HepG2 (cell line): ENCODE results near the gene PRDX2. TPM values are rescaled to one million over a fixed set of nuclear protein-coding genes. Genes with fewer than 3 reads are reported as not detected.

Experiments used
- CAMTA2 ChIP-seq: sonication (generic); formaldehyde crosslinking; IDR thresholded peaks from 2 replicates; pipeline ENCODE4 v1.4.0; 2020; ENCODE audit warnings: mild to moderate bottlenecking, missing genetic modification reagents, borderline replicate concordance
- CENPT ChIP-seq: sonication (generic); formaldehyde crosslinking; IDR thresholded peaks from 2 replicates; pipeline ENCODE4 v1.8.0; 2022; ENCODE audit warnings: low read depth, mild to moderate bottlenecking, moderate library complexity, missing genetic modification reagents
- DR1 ChIP-seq: sonication (generic); formaldehyde crosslinking; IDR thresholded peaks from 2 replicates; pipeline ENCODE4 v1.8.0; 2021; ENCODE audit warnings: mild to moderate bottlenecking, missing genetic modification reagents, inconsistent platforms
- ELK4 ChIP-seq: sonication (generic); formaldehyde crosslinking; IDR thresholded peaks from 2 replicates; pipeline ENCODE4 v1.9.0; 2021; ENCODE audit warnings: missing genetic modification reagents, borderline replicate concordance
- HNRNPK ChIP-seq: fragments of 200-400 bp; formaldehyde crosslinking; IDR thresholded peaks from 2 replicates; pipeline ENCODE4 v1.6.1; 2018; ENCODE audit warnings: low read length, low read depth, moderate library complexity, mild to moderate bottlenecking; ENCODE audit not compliant: poor library complexity, severe bottlenecking
- MTA1 ChIP-seq: sonication (generic); formaldehyde crosslinking; IDR thresholded peaks from 2 replicates; pipeline ENCODE4 v1.4.0; 2020; ENCODE audit warnings: missing genetic modification reagents, mild to moderate bottlenecking, borderline replicate concordance
- NFE2 ChIP-seq: sonication (generic); formaldehyde crosslinking; IDR thresholded peaks from 2 replicates; pipeline ENCODE4 v1.4.0; 2020; ENCODE audit warnings: missing genetic modification reagents
- NFE2L1 ChIP-seq: sonication (generic); formaldehyde crosslinking; IDR thresholded peaks from 2 replicates; pipeline ENCODE4 v1.4.0; 2020; ENCODE audit warnings: missing genetic modification reagents, mild to moderate bottlenecking, borderline replicate concordance
- PBX2 ChIP-seq: IDR thresholded peaks from 2 replicates; pipeline ENCODE4 v1.6.1; 2016; ENCODE audit warnings: control low read depth
- SIX1 ChIP-seq: sonication (generic); formaldehyde crosslinking; IDR thresholded peaks from 2 replicates; pipeline ENCODE4 v1.4.0; 2020; ENCODE audit warnings: missing genetic modification reagents, borderline replicate concordance
- SMAD9 ChIP-seq: sonication (generic); formaldehyde crosslinking; IDR thresholded peaks from 2 replicates; pipeline ENCODE4 v1.5.1; 2020; ENCODE audit warnings: mild to moderate bottlenecking, missing genetic modification reagents
- TARDBP ChIP-seq: sonication (generic); formaldehyde crosslinking; IDR thresholded peaks from 2 replicates; pipeline ENCODE4 v1.8.0; 2022; ENCODE audit warnings: mild to moderate bottlenecking, missing genetic modification reagents
- TCF12 ChIP-seq, 2 experiments: fragments of 450-650 bp in 1 of 2; sonication (generic) in 1 of 2; formaldehyde crosslinking in 1 of 2; IDR thresholded peaks; 2 replicates each; pipeline versions ENCODE4 v1.6.1 to v1.8.0; 2017 to 2022; ENCODE audit warnings: antibody characterized with exemption in 1 of 2, mild to moderate bottlenecking in 1 of 2, missing genetic modification reagents in 1 of 2, moderate library complexity in 1 of 2
- TOPORS ChIP-seq: sonication (generic); formaldehyde crosslinking; IDR thresholded peaks from 2 replicates; pipeline ENCODE4 v1.8.0; 2023; ENCODE audit warnings: mild to moderate bottlenecking, missing genetic modification reagents
- ZNF232 ChIP-seq: sonication (generic); formaldehyde crosslinking; IDR thresholded peaks from 2 replicates; pipeline ENCODE4 v1.4.0; 2020; ENCODE audit warnings: missing genetic modification reagents, borderline replicate concordance
- ZNF570 ChIP-seq: sonication (generic); formaldehyde crosslinking; IDR thresholded peaks from 2 replicates; pipeline ENCODE4 v1.4.0; 2020; ENCODE audit warnings: mild to moderate bottlenecking, missing genetic modification reagents, borderline replicate concordance
- ZNF7 ChIP-seq: IDR thresholded peaks from 2 replicates; pipeline ENCODE4 v1.6.1; 2016; ENCODE audit warnings: missing biosample characterization, missing genetic modification reagents
- ZSCAN12 ChIP-seq: sonication (generic); formaldehyde crosslinking; IDR thresholded peaks from 2 replicates; pipeline ENCODE4 v1.9.0; 2021; ENCODE audit warnings: mild to moderate bottlenecking, missing genetic modification reagents
- polyA plus RNA-seq, 8 experiments: library from polyadenylated mRNA; depleted of rRNA in 3 of 8; stranded (reverse) in 7 of 8; unstranded in 1 of 8; fragments of >200 nt; fragmentation: Illumina TruSeq in 4 of 8; extraction: Trizol in 4 of 8; gene quantifications; 2 replicates each; pipeline versions ENCODE4 v1.2.1 to v1.2.3, GENCODE V29; 2011 to 2016; ENCODE audit warnings: low read depth in 4 of 8, missing spikeins in 1 of 8, mixed read lengths in 1 of 8; ENCODE audit not compliant: insufficient read depth in 1 of 8
- total RNA-seq, 5 experiments: library from RNA; depleted of rRNA; stranded (reverse); fragments of >200 nt; fragmentation: Illumina TruSeq; extraction: Trizol; gene quantifications; 2 replicates each; pipeline ENCODE4 v1.2.3, GENCODE V29; 2016; ENCODE audit warnings: low read depth in 1 of 5
- TF ChIP-seq, protein P1 (sequence below): sonication (generic); formaldehyde crosslinking; IDR thresholded peaks from 2 replicates; pipeline ENCODE4 v1.9.0; 2021; ENCODE audit warnings: mild to moderate bottlenecking, missing genetic modification reagents
- TF ChIP-seq, protein P2 (sequence below): sonication (generic); formaldehyde crosslinking; IDR thresholded peaks from 2 replicates; pipeline ENCODE4 v1.5.1; 2020; ENCODE audit warnings: missing genetic modification reagents, mild to moderate bottlenecking, borderline replicate concordance

Gene PRDX2
- total and polyA plus RNA-seq, 2 of the 13 experiments (the other 11 are each of a cell fraction or from before 2014, with no cell fraction given): 218 to 381 TPM

GRCh38 chr19:12777217-12778016, 24.2 kb downstream of the PRDX2 start (continued):
- TF ChIP-seq, protein P1, sequence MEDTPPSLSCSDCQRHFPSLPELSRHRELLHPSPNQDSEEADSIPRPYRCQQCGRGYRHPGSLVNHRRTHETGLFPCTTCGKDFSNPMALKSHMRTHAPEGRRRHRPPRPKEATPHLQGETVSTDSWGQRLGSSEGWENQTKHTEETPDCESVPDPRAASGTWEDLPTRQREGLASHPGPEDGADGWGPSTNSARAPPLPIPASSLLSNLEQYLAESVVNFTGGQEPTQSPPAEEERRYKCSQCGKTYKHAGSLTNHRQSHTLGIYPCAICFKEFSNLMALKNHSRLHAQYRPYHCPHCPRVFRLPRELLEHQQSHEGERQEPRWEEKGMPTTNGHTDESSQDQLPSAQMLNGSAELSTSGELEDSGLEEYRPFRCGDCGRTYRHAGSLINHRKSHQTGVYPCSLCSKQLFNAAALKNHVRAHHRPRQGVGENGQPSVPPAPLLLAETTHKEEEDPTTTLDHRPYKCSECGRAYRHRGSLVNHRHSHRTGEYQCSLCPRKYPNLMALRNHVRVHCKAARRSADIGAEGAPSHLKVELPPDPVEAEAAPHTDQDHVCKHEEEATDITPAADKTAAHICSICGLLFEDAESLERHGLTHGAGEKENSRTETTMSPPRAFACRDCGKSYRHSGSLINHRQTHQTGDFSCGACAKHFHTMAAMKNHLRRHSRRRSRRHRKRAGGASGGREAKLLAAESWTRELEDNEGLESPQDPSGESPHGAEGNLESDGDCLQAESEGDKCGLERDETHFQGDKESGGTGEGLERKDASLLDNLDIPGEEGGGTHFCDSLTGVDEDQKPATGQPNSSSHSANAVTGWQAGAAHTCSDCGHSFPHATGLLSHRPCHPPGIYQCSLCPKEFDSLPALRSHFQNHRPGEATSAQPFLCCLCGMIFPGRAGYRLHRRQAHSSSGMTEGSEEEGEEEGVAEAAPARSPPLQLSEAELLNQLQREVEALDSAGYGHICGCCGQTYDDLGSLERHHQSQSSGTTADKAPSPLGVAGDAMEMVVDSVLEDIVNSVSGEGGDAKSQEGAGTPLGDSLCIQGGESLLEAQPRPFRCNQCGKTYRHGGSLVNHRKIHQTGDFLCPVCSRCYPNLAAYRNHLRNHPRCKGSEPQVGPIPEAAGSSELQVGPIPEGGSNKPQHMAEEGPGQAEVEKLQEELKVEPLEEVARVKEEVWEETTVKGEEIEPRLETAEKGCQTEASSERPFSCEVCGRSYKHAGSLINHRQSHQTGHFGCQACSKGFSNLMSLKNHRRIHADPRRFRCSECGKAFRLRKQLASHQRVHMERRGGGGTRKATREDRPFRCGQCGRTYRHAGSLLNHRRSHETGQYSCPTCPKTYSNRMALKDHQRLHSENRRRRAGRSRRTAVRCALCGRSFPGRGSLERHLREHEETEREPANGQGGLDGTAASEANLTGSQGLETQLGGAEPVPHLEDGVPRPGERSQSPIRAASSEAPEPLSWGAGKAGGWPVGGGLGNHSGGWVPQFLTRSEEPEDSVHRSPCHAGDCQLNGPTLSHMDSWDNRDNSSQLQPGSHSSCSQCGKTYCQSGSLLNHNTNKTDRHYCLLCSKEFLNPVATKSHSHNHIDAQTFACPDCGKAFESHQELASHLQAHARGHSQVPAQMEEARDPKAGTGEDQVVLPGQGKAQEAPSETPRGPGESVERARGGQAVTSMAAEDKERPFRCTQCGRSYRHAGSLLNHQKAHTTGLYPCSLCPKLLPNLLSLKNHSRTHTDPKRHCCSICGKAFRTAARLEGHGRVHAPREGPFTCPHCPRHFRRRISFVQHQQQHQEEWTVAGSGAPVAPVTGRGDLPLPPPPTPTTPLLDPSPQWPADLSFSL (CRISPR knock-in tag): no peak
- TF ChIP-seq ZNF570 (CRISPR knock-in tag) (no peak), ELK4 (no peak), ZSCAN12 (CRISPR knock-in tag) (no peak), MTA1 (no peak), NFE2L1 (CRISPR knock-in tag) (no peak), PBX2 (CRISPR knock-in tag) (no peak), ZNF232 (peak; percentile 37; the same call in 1 of the 2 replicates), ZNF7 (CRISPR knock-in tag) (no peak), NFE2 (no peak), TARDBP (peak; percentile 51; the same call in 1 of the 2 replicates), CENPT (CRISPR knock-in tag) (no peak), CAMTA2 (CRISPR knock-in tag) (no peak), SIX1 (CRISPR knock-in tag) (no peak), TOPORS (CRISPR knock-in tag) (0 out of 2 replicates have a peak, but pooled peaks have one; percentile 46), SMAD9 (CRISPR knock-in tag) (no peak), DR1 (no peak), TCF12 (IDR thresholded peaks at IDR 0.05) (no peak), TCF12 (CRISPR knock-in tag; IDR thresholded peaks at IDR 0.05) (no peak), HNRNPK (peak; percentile 28)
- TF ChIP-seq, protein P2, sequence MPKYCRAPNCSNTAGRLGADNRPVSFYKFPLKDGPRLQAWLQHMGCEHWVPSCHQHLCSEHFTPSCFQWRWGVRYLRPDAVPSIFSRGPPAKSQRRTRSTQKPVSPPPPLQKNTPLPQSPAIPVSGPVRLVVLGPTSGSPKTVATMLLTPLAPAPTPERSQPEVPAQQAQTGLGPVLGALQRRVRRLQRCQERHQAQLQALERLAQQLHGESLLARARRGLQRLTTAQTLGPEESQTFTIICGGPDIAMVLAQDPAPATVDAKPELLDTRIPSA: no peak
